Measurements from ENCODE around the gene SLC66A1.
A peak's percentile ranks its signal among the peaks of the same experiment; 100 is the strongest.

The SLC66A1 gene

DNA sequence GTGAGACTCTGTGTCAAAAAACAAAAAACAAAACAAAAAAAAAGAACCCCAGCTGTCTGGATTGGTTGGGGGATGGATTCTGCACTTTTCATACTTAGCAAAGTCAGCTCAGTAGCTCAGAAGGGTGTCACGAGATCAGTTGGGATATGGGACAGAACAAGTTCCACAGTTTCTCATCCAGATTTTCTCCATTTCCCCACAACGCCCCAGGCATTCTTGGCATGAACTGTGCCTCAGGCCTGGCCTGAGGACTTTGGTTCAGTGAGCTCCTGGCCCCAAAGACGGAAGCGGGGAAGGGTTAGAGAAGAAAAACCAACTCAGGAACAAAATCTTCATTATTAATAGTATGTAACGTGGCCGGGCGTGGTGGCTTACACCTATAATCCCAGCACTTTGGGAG lies 2.1 kb upstream of the SLC66A1 start:
- no peaks in the 10 kb centered on the region for H3K27me3 ChIP-seq (ENCODE audit: insufficient read depth, low read depth)
- H3K79me2 ChIP-seq (ENCODE audit: insufficient read depth, low read depth): no peaks in the 10 kb centered on the region
- no peak overlapping the region for H3K27ac ChIP-seq
- no peaks in the 10 kb centered on the region for H3K36me3 ChIP-seq (ENCODE audit: insufficient read depth)
- TF ChIP-seq, protein P1, sequence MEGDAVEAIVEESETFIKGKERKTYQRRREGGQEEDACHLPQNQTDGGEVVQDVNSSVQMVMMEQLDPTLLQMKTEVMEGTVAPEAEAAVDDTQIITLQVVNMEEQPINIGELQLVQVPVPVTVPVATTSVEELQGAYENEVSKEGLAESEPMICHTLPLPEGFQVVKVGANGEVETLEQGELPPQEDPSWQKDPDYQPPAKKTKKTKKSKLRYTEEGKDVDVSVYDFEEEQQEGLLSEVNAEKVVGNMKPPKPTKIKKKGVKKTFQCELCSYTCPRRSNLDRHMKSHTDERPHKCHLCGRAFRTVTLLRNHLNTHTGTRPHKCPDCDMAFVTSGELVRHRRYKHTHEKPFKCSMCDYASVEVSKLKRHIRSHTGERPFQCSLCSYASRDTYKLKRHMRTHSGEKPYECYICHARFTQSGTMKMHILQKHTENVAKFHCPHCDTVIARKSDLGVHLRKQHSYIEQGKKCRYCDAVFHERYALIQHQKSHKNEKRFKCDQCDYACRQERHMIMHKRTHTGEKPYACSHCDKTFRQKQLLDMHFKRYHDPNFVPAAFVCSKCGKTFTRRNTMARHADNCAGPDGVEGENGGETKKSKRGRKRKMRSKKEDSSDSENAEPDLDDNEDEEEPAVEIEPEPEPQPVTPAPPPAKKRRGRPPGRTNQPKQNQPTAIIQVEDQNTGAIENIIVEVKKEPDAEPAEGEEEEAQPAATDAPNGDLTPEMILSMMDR (conservative IDR thresholded peaks at IDR 0.05; ENCODE audit: low read depth, low read length): no peak
- H3K4me1 ChIP-seq (ENCODE audit: low read depth, poor library complexity, severe bottlenecking): peaks cover 16% of the 10 kb centered on the region
- no peak overlapping the region for H3K4me3 ChIP-seq (IDR thresholded peaks at IDR 0.05; ENCODE audit: insufficient read depth, low read depth, low read length)
- H3K9ac ChIP-seq: no peak overlapping the region
- H3K4me2 ChIP-seq: no peak overlapping the region
- H2AFZ ChIP-seq (ENCODE audit: low read depth): no peak overlapping the region
- H4K20me1 ChIP-seq (ENCODE audit: insufficient read depth): no peaks in the 10 kb centered on the region

DNA sequence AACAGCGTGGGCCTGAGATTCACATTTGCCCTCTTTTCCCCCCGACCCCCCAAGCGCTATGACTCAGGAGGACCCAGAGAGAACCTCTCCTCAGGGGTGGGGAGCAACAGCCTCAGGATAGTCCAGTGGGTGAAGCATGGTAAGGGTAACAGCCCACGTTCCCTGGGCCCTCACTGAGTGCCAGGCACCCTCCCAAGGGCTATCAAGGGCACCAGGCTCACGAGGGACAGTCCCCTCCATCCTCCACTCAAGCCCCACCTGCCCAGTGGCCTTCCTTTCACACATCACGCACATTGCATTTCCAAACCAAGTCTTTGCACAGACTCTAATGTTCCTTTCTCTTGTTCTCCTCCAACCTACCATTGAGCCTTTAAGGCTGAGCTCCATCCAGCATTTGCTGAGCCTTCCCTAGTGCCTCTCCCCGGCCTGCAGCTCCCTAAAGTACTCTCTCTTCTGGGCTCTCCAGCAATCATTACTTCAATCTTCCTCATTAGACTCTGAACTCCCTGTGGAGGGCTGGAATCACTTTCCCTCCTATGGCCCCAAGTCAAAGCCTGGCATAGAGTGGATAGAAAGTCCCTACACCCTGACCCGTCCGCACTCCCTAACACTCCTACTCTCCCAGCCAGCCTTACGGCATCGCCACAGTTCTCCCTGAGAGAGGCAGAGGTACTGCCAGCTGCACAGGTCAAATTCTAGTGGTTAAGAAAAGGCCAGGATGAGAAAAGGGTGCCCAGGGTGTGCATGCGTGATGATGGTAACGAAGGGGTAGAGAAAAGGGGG lies 1.2 kb upstream of the SLC66A1 start:
- peak overlapping the region; percentile 74; the same call in 1 of the 2 replicates for H3K9ac ChIP-seq
- peak overlapping the region; percentile 82 for H2AFZ ChIP-seq (ENCODE audit: low read depth)
- H3K79me2 ChIP-seq (ENCODE audit: insufficient read depth, low read depth): no peaks in the 10 kb centered on the region
- TF ChIP-seq, protein P1 (conservative IDR thresholded peaks at IDR 0.05; ENCODE audit: low read depth, low read length): no peak
- no peaks in the 10 kb centered on the region for H3K36me3 ChIP-seq (ENCODE audit: insufficient read depth)
- no peak overlapping the region for H3K27ac ChIP-seq
- peak overlapping the region; percentile 85 for H3K4me2 ChIP-seq
- H3K27me3 ChIP-seq (ENCODE audit: insufficient read depth, low read depth): no peaks in the 10 kb centered on the region
- H3K4me3 ChIP-seq (IDR thresholded peaks at IDR 0.05; ENCODE audit: insufficient read depth, low read depth, low read length): no peak overlapping the region
- H4K20me1 ChIP-seq (ENCODE audit: insufficient read depth): no peaks in the 10 kb centered on the region
- H3K4me1 ChIP-seq (ENCODE audit: low read depth, poor library complexity, severe bottlenecking): peaks cover 16% of the 10 kb centered on the region

DNA sequence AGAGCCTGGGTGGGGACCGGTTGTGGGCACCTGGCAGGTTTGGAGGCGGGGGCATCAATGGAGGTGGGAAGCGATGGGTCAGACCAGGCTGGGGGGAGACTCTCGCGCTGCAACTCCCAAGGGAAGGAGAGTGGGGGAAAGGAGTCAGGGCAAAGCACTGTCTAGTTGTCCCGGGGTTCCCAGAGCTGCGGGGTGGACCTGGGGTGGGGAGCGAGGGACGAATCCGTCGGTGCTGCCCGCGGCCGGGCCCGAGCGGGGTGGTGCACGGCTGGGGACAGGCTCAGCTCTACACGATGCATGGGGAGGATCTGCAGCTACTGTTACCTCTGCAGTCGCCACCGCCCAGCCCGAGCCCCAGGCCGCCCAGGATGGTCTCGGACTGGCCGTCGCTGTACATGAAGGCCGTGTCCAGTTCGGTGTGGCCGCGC lies 609 bp upstream of the SLC66A1 start:
- Histone ChIP-seq H2AFZ (ENCODE audit: low read depth) (peak overlapping the region; percentile 82), H3K4me2 (peak overlapping the region; percentile 85), H3K79me2 (ENCODE audit: insufficient read depth, low read depth) (no peaks in the 10 kb centered on the region), H3K4me3 (IDR thresholded peaks at IDR 0.05; ENCODE audit: insufficient read depth, low read depth, low read length) (no peak overlapping the region), H3K9ac (peak overlapping the region; percentile 74), H3K36me3 (ENCODE audit: insufficient read depth) (no peaks in the 10 kb centered on the region), H3K27me3 (ENCODE audit: insufficient read depth, low read depth) (no peaks in the 10 kb centered on the region), H3K4me1 (ENCODE audit: low read depth, poor library complexity, severe bottlenecking) (peaks cover 16% of the 10 kb centered on the region), H4K20me1 (ENCODE audit: insufficient read depth) (no peaks in the 10 kb centered on the region), H3K27ac (no peak overlapping the region)
- TF ChIP-seq, protein P1 (conservative IDR thresholded peaks at IDR 0.05; ENCODE audit: low read depth, low read length): no peak

DNA sequence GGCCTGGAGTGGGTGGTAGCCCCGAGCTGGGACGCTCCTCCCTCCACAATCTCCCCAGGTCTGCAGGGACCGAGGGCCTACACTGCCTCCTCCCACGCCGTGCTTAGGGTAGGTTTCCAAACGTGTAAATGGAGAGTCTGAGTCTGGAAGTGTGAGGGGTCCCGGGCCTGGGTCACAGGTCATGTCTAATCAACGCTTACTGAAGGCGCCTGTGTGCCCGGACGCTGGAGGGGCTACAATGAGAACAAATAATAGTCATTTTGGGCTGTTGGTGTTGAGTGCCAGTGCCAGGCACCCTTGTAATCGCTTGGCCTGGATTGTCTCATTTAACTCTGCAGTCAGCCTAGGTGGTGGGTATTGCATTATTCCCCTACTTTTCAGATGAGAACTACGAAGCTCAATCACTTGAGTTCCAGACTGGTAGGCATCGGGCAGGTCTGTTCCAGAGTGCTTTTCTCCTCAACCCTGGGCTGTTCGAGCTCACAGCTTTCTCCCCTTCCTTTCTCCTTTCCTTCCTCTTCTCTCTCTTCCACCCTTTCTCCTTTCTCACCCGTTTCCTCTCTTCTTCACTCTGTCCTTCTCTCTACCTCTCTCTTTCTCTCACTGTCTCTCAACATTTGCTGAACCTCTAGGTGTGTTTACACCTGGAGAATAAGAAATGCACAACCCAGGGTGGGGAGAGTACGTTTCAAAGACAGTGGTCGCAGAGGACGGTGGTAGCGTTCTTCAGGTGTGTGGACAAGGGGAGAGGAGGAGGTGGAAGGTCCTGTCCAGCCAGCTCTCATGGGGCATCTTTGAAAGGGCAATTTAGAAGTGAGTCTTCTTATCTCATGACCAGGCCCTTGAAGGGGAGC lies 883 bp downstream of the SLC66A1 start:
- Histone ChIP-seq H2AFZ (ENCODE audit: low read depth) (peak overlapping the region; percentile 82), H3K36me3 (ENCODE audit: insufficient read depth) (no peaks in the 10 kb centered on the region), H3K27ac (no peak overlapping the region), H3K27me3 (ENCODE audit: insufficient read depth, low read depth) (no peaks in the 10 kb centered on the region), H3K4me3 (IDR thresholded peaks at IDR 0.05; ENCODE audit: insufficient read depth, low read depth, low read length) (no peak overlapping the region), H3K9ac (peak overlapping the region; percentile 42; the same call in 1 of the 2 replicates), H3K4me1 (ENCODE audit: low read depth, poor library complexity, severe bottlenecking) (peaks cover 16% of the 10 kb centered on the region), H3K4me2 (peak overlapping the region; percentile 80), H3K79me2 (ENCODE audit: insufficient read depth, low read depth) (no peaks in the 10 kb centered on the region), H4K20me1 (ENCODE audit: insufficient read depth) (no peaks in the 10 kb centered on the region)
- TF ChIP-seq, protein P1 (conservative IDR thresholded peaks at IDR 0.05; ENCODE audit: low read depth, low read length): no peak

All from KMS-11 (cell line).